HG03175 (cell line): ENCODE measurements around the gene PRUNE1.

Experiments used
- ATAC-seq: cut with Tn5 transposase; IDR thresholded peaks from one replicate; pipeline ENCODE4 v1.9.1; 2021; ENCODE audit warnings: mild to moderate bottlenecking, moderate library complexity; ENCODE audit not compliant: unreplicated experiment

The PRUNE1 gene

GRCh38 chr1:150976879-150977694, 31.2 kb upstream of the PRUNE1 start:
- ATAC-seq, result no peak

- peak; percentile 45 for ATAC-seq
Measured at GRCh38 chr1:150979092-150980056, 28.9 kb upstream of the PRUNE1 start.

- no peak for ATAC-seq
Measured at GRCh38 chr1:150981177-150981804, 27.0 kb upstream of the PRUNE1 start.

- ATAC-seq, result no peak
Measured at GRCh38 chr1:150981805-150982712, 26.2 kb upstream of the PRUNE1 start, which contains the start of gene ANXA9. ANXA9 (plus strand) TSS chr1:150982292; CDS start chr1:150983106, 814 bp downstream.

GRCh38 chr1:150985179-150985825, 22.9 kb upstream of the PRUNE1 start:
- no peak for ATAC-seq

GRCh38 chr1:150987924-150988323, 20.3 kb upstream of the PRUNE1 start:
- ATAC-seq, result no peak

- ATAC-seq, result no peak
Measured at GRCh38 chr1:150992626-150993025, 15.6 kb upstream of the PRUNE1 start.

- no peak for ATAC-seq
Measured at GRCh38 chr1:150994248-150994647, 14.0 kb upstream of the PRUNE1 start.

GRCh38 chr1:150995460-150995859, 12.8 kb upstream of the PRUNE1 start:
- ATAC-seq, result no peak

GRCh38 chr1:150995896-150996295, 12.4 kb upstream of the PRUNE1 start:
- no peak for ATAC-seq

GRCh38 chr1:150997126-150997872, 10.9 kb upstream of the PRUNE1 start:
- ATAC-seq, result no peak

- ATAC-seq, result no peak
Measured at GRCh38 chr1:150997949-150998348, 10.3 kb upstream of the PRUNE1 start.

- no peak for ATAC-seq
Measured at GRCh38 chr1:150999051-150999674, 9.1 kb upstream of the PRUNE1 start.

GRCh38 chr1:150999926-151000325, 8.3 kb upstream of the PRUNE1 start:
- ATAC-seq, result no peak

GRCh38 chr1:151000408-151000807, 7.8 kb upstream of the PRUNE1 start:
- ATAC-seq, result no peak

- no peak for ATAC-seq
Measured at GRCh38 chr1:151001602-151002001, 6.6 kb upstream of the PRUNE1 start.

GRCh38 chr1:151002051-151002450, 6.2 kb upstream of the PRUNE1 start:
- no peak for ATAC-seq

- ATAC-seq, result no peak
Measured at GRCh38 chr1:151002611-151003010, 5.6 kb upstream of the PRUNE1 start.
